ENCODE results near the gene SMIM20.

DNA sequence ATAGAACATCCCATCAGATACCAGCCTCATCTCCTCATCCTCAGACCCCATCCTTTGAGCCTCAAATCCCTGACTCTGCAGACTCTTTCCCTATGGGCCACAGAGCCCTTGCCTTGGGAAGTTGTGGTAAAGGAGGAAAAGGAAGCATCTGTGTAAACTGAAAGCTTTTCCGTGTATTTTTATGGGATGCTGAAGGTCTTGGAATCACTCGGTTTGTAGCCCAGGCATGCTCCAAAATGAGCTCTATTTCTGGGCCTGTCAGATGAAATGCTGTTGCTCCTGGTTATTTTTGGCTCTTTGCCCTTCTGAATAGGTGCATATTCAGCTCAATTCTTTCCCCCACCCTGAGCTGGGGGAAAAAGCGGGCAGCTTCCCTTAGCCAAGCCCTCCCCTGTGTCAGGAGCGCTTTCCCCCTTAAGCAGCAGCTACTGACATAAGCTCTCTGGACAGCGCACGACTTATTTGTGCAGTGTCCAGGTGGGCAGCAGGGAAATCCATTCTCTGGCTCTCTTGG lies 46.2 kb upstream of the SMIM20 start:
- TF ChIP-seq REST (IDR thresholded peaks at IDR 0.05; ENCODE audit: insufficient read depth in 1 of 2, low read depth in 2 of 2, low read length in 2 of 2) (no peak), POLR2AphosphoS5 (IDR thresholded peaks at IDR 0.05; ENCODE audit: low read depth, low read length) (no peak), TAF1 (IDR thresholded peaks at IDR 0.05; ENCODE audit: borderline replicate concordance, insufficient read depth, low read length) (no peak), FOXP2 (optimal IDR thresholded peaks at IDR 0.05; ENCODE audit: borderline replicate concordance, extremely low read depth, extremely low read length, insufficient read depth) (no peak), SIN3A (IDR thresholded peaks at IDR 0.05; ENCODE audit: borderline replicate concordance, insufficient read depth, low read length) (no peak)
